ENCODE measurements around the gene FNDC3B. TPM values are rescaled to one million over a fixed set of nuclear protein-coding genes. Genes with fewer than 3 reads are reported as not detected.
A peak's percentile ranks its signal among the peaks of the same experiment; 100 is the strongest.

Gene FNDC3B
- total RNA-seq, 2 experiments from 2014 or later = 10.6 to 12.0 TPM

DNA sequence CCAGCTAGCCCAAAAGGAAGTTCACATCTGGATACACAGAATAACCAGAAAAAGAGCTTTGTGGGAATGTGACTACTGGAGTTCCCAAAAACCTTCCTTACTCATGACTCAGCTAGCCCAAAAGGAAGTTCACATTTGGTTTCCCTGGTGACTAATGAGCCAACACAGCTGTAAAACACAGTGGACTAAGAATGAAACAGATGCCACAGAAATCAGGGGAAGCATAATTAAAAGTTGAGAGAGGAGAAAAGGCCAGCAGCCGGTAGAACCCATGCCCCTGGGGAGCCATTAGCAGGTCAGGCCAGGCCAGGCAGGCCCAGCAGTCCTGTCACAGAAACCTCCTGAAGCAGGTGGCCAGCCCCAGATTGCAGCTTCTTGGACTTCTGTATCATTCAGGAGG is 278.6 kb downstream of the FNDC3B start:
- CTCF ChIA-PET = interaction anchor here (0.6 to 1.3 kb wide), 3 partner anchors 15 to 491 kb away, joined by 4 to 7 read pairs (median 5); no protein-coding TSS in a partner anchor
- ATAC-seq = no peak
- POLR2A ChIA-PET = no interaction called here
- intact Hi-C loops (cut with micrococcal nuclease) = no loop called here
- H3K27me3 Mint-ChIP-seq = no peaks in the 10 kb centered on the region
- no peak overlapping the region for H3K4me3 Mint-ChIP-seq
- H3K4me1 Mint-ChIP-seq (ENCODE audit: low read depth) = peaks cover 8% of the 10 kb centered on the region
- no peaks in the 10 kb centered on the region for H3K9me3 Mint-ChIP-seq
- peaks cover 5% of the 10 kb centered on the region for H3K36me3 Mint-ChIP-seq (ENCODE audit: low read depth)
- H3K27ac Mint-ChIP-seq = no peak overlapping the region
- TF ChIP-seq, protein P1, sequence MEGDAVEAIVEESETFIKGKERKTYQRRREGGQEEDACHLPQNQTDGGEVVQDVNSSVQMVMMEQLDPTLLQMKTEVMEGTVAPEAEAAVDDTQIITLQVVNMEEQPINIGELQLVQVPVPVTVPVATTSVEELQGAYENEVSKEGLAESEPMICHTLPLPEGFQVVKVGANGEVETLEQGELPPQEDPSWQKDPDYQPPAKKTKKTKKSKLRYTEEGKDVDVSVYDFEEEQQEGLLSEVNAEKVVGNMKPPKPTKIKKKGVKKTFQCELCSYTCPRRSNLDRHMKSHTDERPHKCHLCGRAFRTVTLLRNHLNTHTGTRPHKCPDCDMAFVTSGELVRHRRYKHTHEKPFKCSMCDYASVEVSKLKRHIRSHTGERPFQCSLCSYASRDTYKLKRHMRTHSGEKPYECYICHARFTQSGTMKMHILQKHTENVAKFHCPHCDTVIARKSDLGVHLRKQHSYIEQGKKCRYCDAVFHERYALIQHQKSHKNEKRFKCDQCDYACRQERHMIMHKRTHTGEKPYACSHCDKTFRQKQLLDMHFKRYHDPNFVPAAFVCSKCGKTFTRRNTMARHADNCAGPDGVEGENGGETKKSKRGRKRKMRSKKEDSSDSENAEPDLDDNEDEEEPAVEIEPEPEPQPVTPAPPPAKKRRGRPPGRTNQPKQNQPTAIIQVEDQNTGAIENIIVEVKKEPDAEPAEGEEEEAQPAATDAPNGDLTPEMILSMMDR (IDR thresholded peaks at IDR 0.05) = no peak
- no peak for DNase-seq

DNA sequence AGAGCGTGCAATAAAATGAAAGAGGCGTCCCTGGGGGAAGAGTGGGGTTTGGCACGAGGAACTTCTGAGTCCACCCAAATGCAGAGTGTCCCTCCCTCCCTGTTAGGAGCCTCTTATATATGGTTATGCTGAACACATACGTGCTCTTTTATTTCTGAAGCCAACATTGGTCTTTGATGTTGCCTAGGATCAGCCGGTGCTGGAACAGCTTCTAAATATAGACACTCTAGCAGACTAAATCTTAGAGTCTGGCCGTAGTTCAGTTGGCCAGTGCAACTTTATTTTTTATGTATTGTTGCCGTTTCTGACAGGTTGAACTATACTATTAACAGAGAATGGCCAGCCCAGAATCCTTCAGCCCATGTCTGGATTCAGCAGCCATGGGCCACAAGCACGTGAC is 280.2 kb downstream of the FNDC3B start:
- peaks cover 5% of the 10 kb centered on the region for H3K36me3 Mint-ChIP-seq (ENCODE audit: low read depth)
- H3K4me1 Mint-ChIP-seq (ENCODE audit: low read depth) = peaks cover 14% of the 10 kb centered on the region
- CTCF ChIA-PET = interaction anchor here (3.6 kb wide), 1 partner anchor 13 kb away, joined by 24 read pairs; no protein-coding TSS in a partner anchor
- H3K9me3 Mint-ChIP-seq = no peaks in the 10 kb centered on the region
- intact Hi-C loops (cut with micrococcal nuclease) = no loop called here
- H3K4me3 Mint-ChIP-seq = no peak overlapping the region
- DNase-seq (no peak), ATAC-seq (no peak)
- no peaks in the 10 kb centered on the region for H3K27me3 Mint-ChIP-seq
- POLR2A ChIA-PET = no interaction called here
- H3K27ac Mint-ChIP-seq = no peak overlapping the region
- TF ChIP-seq, protein P1 (IDR thresholded peaks at IDR 0.05) = no peak

DNA sequence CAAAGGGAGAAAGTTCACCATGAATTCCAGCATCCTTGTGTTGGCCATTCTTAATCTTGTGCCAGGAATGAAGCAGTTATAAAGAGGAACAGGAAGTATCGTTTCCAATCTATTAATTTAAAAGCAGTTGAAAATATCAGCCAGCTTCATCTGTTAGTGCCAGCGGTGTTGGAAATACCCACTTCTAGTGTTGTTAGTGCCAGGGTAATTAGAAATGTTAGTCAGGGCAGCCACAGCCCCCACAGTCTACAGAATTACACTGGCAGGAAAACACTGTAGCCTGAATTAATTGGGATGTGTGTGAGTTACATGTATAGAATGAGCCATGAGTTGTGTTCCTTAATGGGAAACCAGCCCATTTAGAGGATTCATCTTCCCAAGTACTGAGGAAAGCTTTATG is 281.1 kb downstream of the FNDC3B start:
- no peak for DNase-seq
- TF ChIP-seq, protein P1 (IDR thresholded peaks at IDR 0.05) = no peak
- Mint-ChIP-seq H3K27me3 (no peaks in the 10 kb centered on the region), H3K4me3 (no peak overlapping the region), H3K36me3 (ENCODE audit: low read depth) (peaks cover 5% of the 10 kb centered on the region), H3K27ac (no peak overlapping the region), H3K9me3 (no peaks in the 10 kb centered on the region), H3K4me1 (ENCODE audit: low read depth) (peaks cover 14% of the 10 kb centered on the region)
- ChIA-PET POLR2A (no interaction called here), CTCF (interaction anchor here (1.1 to 3.6 kb wide), 3 partner anchors 12 to 353 kb away, joined by 3 to 24 read pairs (median 4); no protein-coding TSS in a partner anchor)
- ATAC-seq = no peak
- intact Hi-C loops (cut with micrococcal nuclease) = no loop called here

DNA sequence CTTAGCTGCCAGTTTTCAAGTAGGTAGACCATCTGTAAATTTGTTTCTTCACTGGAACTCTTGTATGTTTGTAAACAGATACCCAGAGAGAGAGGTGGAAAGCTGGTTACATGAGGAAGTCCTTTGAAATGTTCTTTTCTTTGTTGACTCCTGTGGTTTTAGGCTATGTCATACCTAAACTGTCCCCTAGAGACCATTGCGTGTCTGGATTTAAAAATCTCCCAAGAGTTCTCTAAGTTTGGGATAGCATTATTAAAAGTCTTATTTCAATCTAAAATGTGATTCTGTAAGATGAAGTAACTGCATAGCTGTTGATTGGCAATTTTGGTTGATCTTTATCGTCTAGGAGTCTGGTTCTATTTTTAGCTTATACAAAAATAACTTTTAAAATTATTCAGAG is 281.7 kb downstream of the FNDC3B start:
- Mint-ChIP-seq H3K9me3 (no peaks in the 10 kb centered on the region), H3K36me3 (ENCODE audit: low read depth) (peaks cover 5% of the 10 kb centered on the region), H3K4me3 (no peak overlapping the region), H3K4me1 (ENCODE audit: low read depth) (peaks cover 14% of the 10 kb centered on the region), H3K27ac (no peak overlapping the region), H3K27me3 (no peaks in the 10 kb centered on the region)
- ATAC-seq = no peak
- ChIA-PET POLR2A (no interaction called here), CTCF (interaction anchor here (0.9 to 3.6 kb wide), 5 partner anchors 11 to 352 kb away, joined by 3 to 24 read pairs (median 3); no protein-coding TSS in a partner anchor)
- intact Hi-C loops (cut with micrococcal nuclease) = no loop called here
- TF ChIP-seq, protein P1 (IDR thresholded peaks at IDR 0.05) = no peak
- no peak for DNase-seq

DNA sequence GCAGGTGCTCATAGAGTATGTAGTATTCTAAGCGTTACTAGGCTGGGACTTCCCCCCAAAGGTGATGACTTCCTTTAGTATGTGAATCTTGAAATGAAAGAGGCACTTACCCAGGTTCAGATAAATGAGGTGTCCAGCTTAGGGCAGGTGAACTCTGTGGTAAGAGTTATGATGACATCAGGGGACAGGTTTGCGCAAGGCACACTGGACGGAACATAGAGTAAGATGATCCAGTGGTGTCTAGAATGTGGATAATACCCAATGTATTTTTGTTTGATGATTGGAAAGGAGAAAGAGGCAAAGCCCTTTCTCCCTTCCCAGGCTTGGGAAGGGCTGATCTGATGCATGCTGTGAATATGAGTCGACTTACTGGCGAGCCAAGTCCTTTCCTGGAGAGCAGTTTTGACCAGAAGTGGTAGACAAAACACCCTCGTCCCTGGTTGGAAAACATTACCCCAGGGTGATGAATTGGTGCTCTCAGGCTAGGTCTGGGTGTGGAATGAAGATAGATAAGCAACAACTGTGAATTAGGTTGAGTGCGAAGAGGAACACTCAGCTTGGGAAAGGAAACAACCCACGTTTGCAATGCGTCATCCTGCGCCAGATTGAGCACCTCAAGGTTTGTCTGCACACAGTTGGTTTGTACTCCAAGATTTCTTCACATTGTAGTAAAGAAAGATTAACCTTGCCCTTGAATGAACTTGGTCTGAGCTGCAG is 284.7 kb downstream of the FNDC3B start:
- TF ChIP-seq, protein P1 (IDR thresholded peaks at IDR 0.05) = no peak
- no peaks in the 10 kb centered on the region for H3K9me3 Mint-ChIP-seq
- peak; percentile 55 for ATAC-seq
- H3K27me3 Mint-ChIP-seq = no peaks in the 10 kb centered on the region
- ChIA-PET POLR2A (no interaction called here), CTCF (interaction anchor here (1.3 to 2.4 kb wide), 2 partner anchors 8 to 288 kb away, joined by 3 to 19 read pairs; no protein-coding TSS in a partner anchor)
- H3K27ac Mint-ChIP-seq = peak overlapping the region; percentile 60
- H3K36me3 Mint-ChIP-seq (ENCODE audit: low read depth) = peaks cover 5% of the 10 kb centered on the region
- no peak overlapping the region for H3K4me3 Mint-ChIP-seq
- no peak for DNase-seq
- peaks cover 6% of the 10 kb centered on the region for H3K4me1 Mint-ChIP-seq (ENCODE audit: low read depth)
- intact Hi-C loops (cut with micrococcal nuclease) = no loop called here

Data from activated CD8-positive, alpha-beta T cell treated with anti-CD3 and anti-CD28 coated beads for 36 hours (primary cell).